Activated naive CD4-positive, alpha-beta T cell treated with anti-CD3 and anti-CD28 coated beads, Interleukin-2, amount 50 U/mL, for 72 hours (primary cell): ENCODE data around the gene MUC2. TPM values are rescaled to one million over a fixed set of nuclear protein-coding genes. Genes with fewer than 3 reads are reported as not detected.
A peak's percentile ranks its signal among the peaks of the same experiment; 100 is the strongest.
"Not testable (repeated sequence)": the region's sequence is repeated elsewhere in the genome, so short reads cannot be mapped to it uniquely, and the experiment has no call there.

Experiments used
- ATAC-seq, 2 donors: fragments of 150-1000 bp; cut with Tn5 transposase; 2 replicates each; pipeline ENCODE4 v1.10.0; 2021; ENCODE audit warnings: mild to moderate bottlenecking in 2 of 2, moderate library complexity in 2 of 2
- DNase-seq, 2 donors: peaks; one replicate each; pipeline ENCODE4 v3.0.0; 2021 to 2022; ENCODE audit warnings: low spot score in 2 of 2
- H3K27ac Mint-ChIP-seq, 2 donors: one replicate each; pipeline ENCODE4 v1.8.0; 2022; ENCODE audit warnings: mild to moderate bottlenecking in 2 of 2, mixed read lengths in 2 of 2
- H3K36me3 Mint-ChIP-seq, 2 donors: one replicate each; pipeline ENCODE4 v1.8.0; 2022; ENCODE audit warnings: mixed read lengths in 2 of 2
- H3K9me3 Mint-ChIP-seq, 2 donors: one replicate each; pipeline ENCODE4 v1.8.0; 2022; ENCODE audit warnings: mixed read lengths in 2 of 2
- total RNA-seq, 2 donors: library from RNA; stranded (reverse); gene quantifications; one replicate each; pipeline ENCODE4 v1.2.3, GENCODE V29; 2022

MUC2 gene
- total RNA-seq, 2 donors from 2014 or later = not detected

GRCh38 chr11:1103401-1104360 lies 29.0 kb downstream of the MUC2 start:
- ATAC-seq (no peak), DNase-seq (no peak)
- Mint-ChIP-seq H3K27ac (no peak overlapping the region), H3K36me3 (no peaks in the 10 kb centered on the region), H3K9me3 (no peaks in the 10 kb centered on the region)

- Mint-ChIP-seq H3K36me3 (no peaks in the 10 kb centered on the region), H3K27ac (no peak overlapping the region), H3K9me3 (no peaks in the 10 kb centered on the region)
- ATAC-seq (no peak), DNase-seq (no peak)
Observed at GRCh38 chr11:1104411-1105182, 29.9 kb downstream of the MUC2 start.

- no peaks in the 10 kb centered on the region for H3K9me3 Mint-ChIP-seq
- no peaks in the 10 kb centered on the region for H3K36me3 Mint-ChIP-seq
- DNase-seq = no peak
- H3K27ac Mint-ChIP-seq = no peak overlapping the region
- ATAC-seq = no peak
Observed at GRCh38 chr11:1105183-1105565, 30.5 kb downstream of the MUC2 start.

- no peak for DNase-seq
- H3K36me3 Mint-ChIP-seq = no peaks in the 10 kb centered on the region
- no peak overlapping the region for H3K27ac Mint-ChIP-seq
- no peak for ATAC-seq
- H3K9me3 Mint-ChIP-seq = no peaks in the 10 kb centered on the region
Observed at GRCh38 chr11:1106387-1106786, 31.7 kb downstream of the MUC2 start.

GRCh38 chr11:1107316-1108245 lies 32.9 kb downstream of the MUC2 start:
- Mint-ChIP-seq H3K9me3 (no peaks in the 10 kb centered on the region), H3K36me3 (no peaks in the 10 kb centered on the region), H3K27ac (no peak overlapping the region)
- no peak for ATAC-seq
- no peak for DNase-seq

- Mint-ChIP-seq H3K36me3 (no peaks in the 10 kb centered on the region), H3K9me3 (no peaks in the 10 kb centered on the region), H3K27ac (no peak overlapping the region)
- no peak for ATAC-seq
- no peak for DNase-seq
Observed at GRCh38 chr11:1108246-1108900, 33.7 kb downstream of the MUC2 start.

GRCh38 chr11:1109101-1109917 lies 34.6 kb downstream of the MUC2 start:
- Mint-ChIP-seq H3K9me3 (no peaks in the 10 kb centered on the region), H3K27ac (no peak overlapping the region), H3K36me3 (no peaks in the 10 kb centered on the region)
- DNase-seq (no peak), ATAC-seq (no peak)

GRCh38 chr11:1109918-1110705 lies 35.4 kb downstream of the MUC2 start:
- Mint-ChIP-seq H3K9me3 (no peaks in the 10 kb centered on the region), H3K36me3 (no peaks in the 10 kb centered on the region), H3K27ac (no peak overlapping the region)
- ATAC-seq (no peak), DNase-seq (no peak)

GRCh38 chr11:1111545-1112212 lies 37.0 kb downstream of the MUC2 start:
- DNase-seq (no peak), ATAC-seq (no peak)
- no peaks in the 10 kb centered on the region for H3K9me3 Mint-ChIP-seq
- H3K36me3 Mint-ChIP-seq = no peaks in the 10 kb centered on the region
- no peak overlapping the region for H3K27ac Mint-ChIP-seq

- Mint-ChIP-seq H3K36me3 (no peaks in the 10 kb centered on the region), H3K9me3 (no peaks in the 10 kb centered on the region), H3K27ac (no peak overlapping the region)
- no peak for DNase-seq
- ATAC-seq = peak in 1 of 2 donors; percentile 29
Observed at GRCh38 chr11:1112351-1113191, 37.9 kb downstream of the MUC2 start.

- peak in 1 of 2 donors; percentile 41 for DNase-seq
- no peaks in the 10 kb centered on the region for H3K9me3 Mint-ChIP-seq
- no peaks in the 10 kb centered on the region for H3K36me3 Mint-ChIP-seq
- H3K27ac Mint-ChIP-seq = no peak overlapping the region
- peak in 1 of 2 donors; percentile 23 for ATAC-seq
Observed at GRCh38 chr11:1113405-1114201, 38.9 kb downstream of the MUC2 start.

- H3K9me3 Mint-ChIP-seq, ATAC-seq, H3K27ac Mint-ChIP-seq, H3K36me3 Mint-ChIP-seq: not testable (repeated sequence)
- peak in 1 of 2 donors; percentile 47 for DNase-seq
Observed at GRCh38 chr11:1115292-1115691, 40.6 kb downstream of the MUC2 start.

- Mint-ChIP-seq H3K27ac (no peak overlapping the region), H3K9me3 (no peaks in the 10 kb centered on the region), H3K36me3 (no peaks in the 10 kb centered on the region)
- peak in 1 of 2 donors; percentile 47 for DNase-seq
- ATAC-seq = no peak
Observed at GRCh38 chr11:1116104-1116503, 41.4 kb downstream of the MUC2 start.
